ENCODE results near the gene TRIM17.

Gene TRIM17

DNA sequence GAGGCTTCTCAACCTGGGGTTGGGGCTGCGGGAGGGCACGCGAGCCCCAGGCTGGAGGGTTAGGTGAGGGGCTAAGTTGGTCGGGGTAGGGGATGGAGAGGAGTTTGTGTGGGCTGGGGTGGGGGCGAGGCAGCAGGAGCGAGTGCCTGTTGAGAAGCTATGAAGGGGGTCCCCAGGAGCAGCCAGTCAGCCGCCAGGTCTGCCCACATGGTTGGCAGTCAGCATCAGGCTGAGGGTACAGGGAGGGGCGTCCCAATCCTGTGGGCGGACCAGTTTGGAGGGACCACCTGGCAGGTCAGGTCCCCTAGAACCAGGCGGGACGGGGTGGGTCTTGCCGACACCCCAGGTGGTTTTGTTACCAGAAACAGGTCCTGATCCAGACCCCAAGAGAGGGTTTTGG is 400 bp upstream of the TRIM17 start:
- TF ChIP-seq, protein P1, sequence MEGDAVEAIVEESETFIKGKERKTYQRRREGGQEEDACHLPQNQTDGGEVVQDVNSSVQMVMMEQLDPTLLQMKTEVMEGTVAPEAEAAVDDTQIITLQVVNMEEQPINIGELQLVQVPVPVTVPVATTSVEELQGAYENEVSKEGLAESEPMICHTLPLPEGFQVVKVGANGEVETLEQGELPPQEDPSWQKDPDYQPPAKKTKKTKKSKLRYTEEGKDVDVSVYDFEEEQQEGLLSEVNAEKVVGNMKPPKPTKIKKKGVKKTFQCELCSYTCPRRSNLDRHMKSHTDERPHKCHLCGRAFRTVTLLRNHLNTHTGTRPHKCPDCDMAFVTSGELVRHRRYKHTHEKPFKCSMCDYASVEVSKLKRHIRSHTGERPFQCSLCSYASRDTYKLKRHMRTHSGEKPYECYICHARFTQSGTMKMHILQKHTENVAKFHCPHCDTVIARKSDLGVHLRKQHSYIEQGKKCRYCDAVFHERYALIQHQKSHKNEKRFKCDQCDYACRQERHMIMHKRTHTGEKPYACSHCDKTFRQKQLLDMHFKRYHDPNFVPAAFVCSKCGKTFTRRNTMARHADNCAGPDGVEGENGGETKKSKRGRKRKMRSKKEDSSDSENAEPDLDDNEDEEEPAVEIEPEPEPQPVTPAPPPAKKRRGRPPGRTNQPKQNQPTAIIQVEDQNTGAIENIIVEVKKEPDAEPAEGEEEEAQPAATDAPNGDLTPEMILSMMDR (conservative IDR thresholded peaks at IDR 0.05; ENCODE audit: low read length): no peak
- TF ChIP-seq EZH2phosphoT487 (IDR thresholded peaks at IDR 0.05; ENCODE audit: borderline replicate concordance): no peak
- Histone ChIP-seq H2AFZ (ENCODE audit: low read length) (no peak overlapping the region), H3K9me3 (ENCODE audit: insufficient read depth, low read depth, low read length) (no peaks in the 10 kb centered on the region), H3K9me2 (replicated peaks; ENCODE audit: low read depth, low read length) (no peaks in the 10 kb centered on the region), H3K36me3 (ENCODE audit: insufficient read depth, low read length) (no peaks in the 10 kb centered on the region), H4K20me1 (ENCODE audit: insufficient read depth, low read length, poor library complexity, severe bottlenecking) (no peaks in the 10 kb centered on the region), H3K4me3 (ENCODE audit: low read length, poor library complexity, severe bottlenecking) (no peak overlapping the region), H3K27me3 (ENCODE audit: insufficient read depth, low read length, poor library complexity, severe bottlenecking) (no peaks in the 10 kb centered on the region), H3K4me2 (ENCODE audit: low read depth, low read length, poor library complexity, severe bottlenecking) (no peak overlapping the region), H3K79me2 (ENCODE audit: insufficient read depth, low read length) (no peaks in the 10 kb centered on the region), H3K9ac (ENCODE audit: low read depth, low read length, poor library complexity, severe bottlenecking) (no peak overlapping the region), H3K4me1 (ENCODE audit: insufficient read depth, low read length, poor library complexity, severe bottlenecking) (no peaks in the 10 kb centered on the region), H3F3A (ENCODE audit: low read depth) (no peaks in the 10 kb centered on the region)

DNA sequence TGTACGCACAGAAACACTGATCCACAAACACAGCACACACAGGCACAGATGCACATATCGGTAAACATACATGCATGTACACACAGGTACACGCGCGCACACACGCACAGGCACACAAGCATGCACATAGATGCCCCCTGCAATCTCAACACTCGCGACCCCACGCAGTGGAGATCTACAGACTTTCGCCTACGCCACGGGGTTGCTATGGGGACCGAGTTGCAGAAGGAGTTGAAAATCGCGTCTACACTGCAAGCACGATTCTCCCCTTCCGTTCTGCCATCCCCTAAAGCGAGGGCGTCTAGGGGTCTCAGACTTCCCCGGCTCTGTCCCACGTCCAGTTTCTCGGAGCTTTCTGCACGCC is 826 bp downstream of the TRIM17 start:
- Histone ChIP-seq H3K9ac (ENCODE audit: low read depth, low read length, poor library complexity, severe bottlenecking) (no peak overlapping the region), H3K4me1 (ENCODE audit: insufficient read depth, low read length, poor library complexity, severe bottlenecking) (no peaks in the 10 kb centered on the region), H3K9me2 (replicated peaks; ENCODE audit: low read depth, low read length) (no peaks in the 10 kb centered on the region), H3K27me3 (ENCODE audit: insufficient read depth, low read length, poor library complexity, severe bottlenecking) (no peaks in the 10 kb centered on the region), H4K20me1 (ENCODE audit: insufficient read depth, low read length, poor library complexity, severe bottlenecking) (no peaks in the 10 kb centered on the region), H3F3A (ENCODE audit: low read depth) (no peaks in the 10 kb centered on the region), H3K79me2 (ENCODE audit: insufficient read depth, low read length) (no peaks in the 10 kb centered on the region), H2AFZ (ENCODE audit: low read length) (no peak overlapping the region), H3K9me3 (ENCODE audit: insufficient read depth, low read depth, low read length) (no peaks in the 10 kb centered on the region), H3K4me2 (ENCODE audit: low read depth, low read length, poor library complexity, severe bottlenecking) (no peak overlapping the region), H3K36me3 (ENCODE audit: insufficient read depth, low read length) (no peaks in the 10 kb centered on the region), H3K4me3 (ENCODE audit: low read length, poor library complexity, severe bottlenecking) (no peak overlapping the region)
- no peak for TF ChIP-seq EZH2phosphoT487 (IDR thresholded peaks at IDR 0.05; ENCODE audit: borderline replicate concordance)
- TF ChIP-seq, protein P1 (conservative IDR thresholded peaks at IDR 0.05; ENCODE audit: low read length): no peak

DNA sequence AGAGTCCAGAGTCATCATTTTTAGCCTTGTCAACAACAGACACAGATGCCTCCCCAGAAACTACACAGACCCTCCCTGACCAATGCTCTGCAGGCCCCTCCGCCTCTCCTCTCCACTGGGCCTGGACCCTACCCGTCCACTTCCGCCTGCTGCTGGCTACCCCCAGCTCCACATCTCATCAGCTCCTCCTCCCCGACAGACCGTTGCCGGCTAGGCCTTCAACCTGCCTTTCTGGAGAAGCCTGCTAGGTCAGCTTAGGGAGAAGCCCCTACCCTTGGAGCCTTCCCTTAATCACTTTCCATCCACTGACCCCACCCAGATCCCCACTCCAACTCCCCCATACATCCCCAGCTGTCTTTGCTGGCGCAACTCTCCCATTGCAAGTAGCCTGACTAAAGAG is 1.4 kb downstream of the TRIM17 start:
- Histone ChIP-seq H3K36me3 (ENCODE audit: insufficient read depth, low read length) (no peaks in the 10 kb centered on the region), H3K9me3 (ENCODE audit: insufficient read depth, low read depth, low read length) (no peaks in the 10 kb centered on the region), H3F3A (ENCODE audit: low read depth) (no peaks in the 10 kb centered on the region), H3K4me2 (ENCODE audit: low read depth, low read length, poor library complexity, severe bottlenecking) (no peak overlapping the region), H3K79me2 (ENCODE audit: insufficient read depth, low read length) (no peaks in the 10 kb centered on the region), H3K4me1 (ENCODE audit: insufficient read depth, low read length, poor library complexity, severe bottlenecking) (no peaks in the 10 kb centered on the region), H3K9ac (ENCODE audit: low read depth, low read length, poor library complexity, severe bottlenecking) (no peak overlapping the region), H4K20me1 (ENCODE audit: insufficient read depth, low read length, poor library complexity, severe bottlenecking) (no peaks in the 10 kb centered on the region), H3K9me2 (replicated peaks; ENCODE audit: low read depth, low read length) (no peaks in the 10 kb centered on the region), H3K27me3 (ENCODE audit: insufficient read depth, low read length, poor library complexity, severe bottlenecking) (no peaks in the 10 kb centered on the region), H2AFZ (ENCODE audit: low read length) (no peak overlapping the region), H3K4me3 (ENCODE audit: low read length, poor library complexity, severe bottlenecking) (no peak overlapping the region)
- no peak for TF ChIP-seq EZH2phosphoT487 (IDR thresholded peaks at IDR 0.05; ENCODE audit: borderline replicate concordance)
- TF ChIP-seq, protein P1 (conservative IDR thresholded peaks at IDR 0.05; ENCODE audit: low read length): no peak

Measured in Loucy (cell line).